ENCODE data around the gene CDK2. TPM values are rescaled to one million over a fixed set of nuclear protein-coding genes. Genes with fewer than 3 reads are reported as not detected.

Gene CDK2
- total RNA-seq, 4 donors from 2014 or later, result 22.1 to 54.4 (median 31.2) TPM

DNA sequence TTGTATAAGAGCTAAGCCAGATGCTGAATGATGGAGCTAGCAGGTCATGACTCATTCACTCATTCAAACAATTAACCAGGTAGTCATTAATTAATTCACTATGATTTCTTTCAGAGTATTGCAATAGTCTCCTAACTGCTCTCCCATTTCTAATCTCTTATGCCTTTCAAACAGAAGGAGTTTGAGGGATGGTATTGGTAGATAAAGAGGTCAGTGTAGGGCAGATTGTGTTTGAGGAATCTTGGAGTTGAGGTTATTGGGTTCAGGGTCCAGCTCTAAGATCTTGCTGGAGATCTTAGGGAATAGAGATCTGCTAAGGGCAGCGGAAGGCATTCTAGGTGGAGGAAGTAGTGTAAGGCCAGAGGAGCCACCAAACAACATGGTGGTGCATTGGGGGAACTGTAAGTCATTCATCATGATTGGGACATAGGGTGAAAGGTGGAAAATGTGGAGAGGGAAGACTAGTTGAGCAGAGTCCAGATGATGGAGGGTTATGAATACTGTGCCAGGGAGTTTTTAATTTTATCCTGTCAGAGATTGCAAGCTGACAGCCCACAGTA is 24.0 kb upstream of the CDK2 start:
- Histone ChIP-seq H3K4me1 (peaks cover 0 to 12% (median 8%) of the 10 kb centered on the region in 3 donors), H3K27me3 (no peaks in the 10 kb centered on the region), H3K27ac (no peak overlapping the region), H3K9me3 (no peaks in the 10 kb centered on the region), H3K4me3 (no peak overlapping the region), H3K36me3 (peaks cover 0 to 68% of the 10 kb centered on the region in 2 donors)
- WGBS, 2 donors (ENCODE audit: low coverage in 1 of 2), result 71 to 78% methylated on average over 1 of the region's 1 CpG
- TF ChIP-seq POLR2A (IDR thresholded peaks at IDR 0.05) (no peak), EP300 (IDR thresholded peaks at IDR 0.05) (no peak), POLR2AphosphoS5 (IDR thresholded peaks at IDR 0.05) (no peak), CTCF (IDR thresholded peaks at IDR 0.05) (no peak)
- ATAC-seq, result no peak

GRCh38 chr12:55946553-55946952 is 20.1 kb upstream of the CDK2 start:
- H3K9me3 ChIP-seq, result no peaks in the 10 kb centered on the region
- TF ChIP-seq EP300 (IDR thresholded peaks at IDR 0.05) (no peak), CTCF (IDR thresholded peaks at IDR 0.05) (no peak), POLR2A (IDR thresholded peaks at IDR 0.05) (no peak)
- no peak overlapping the region for H3K27ac ChIP-seq
- no peaks in the 10 kb centered on the region for H3K27me3 ChIP-seq
- 35 to 82% methylated on average over 2 to 6 of the region's 6 CpGs for WGBS, 2 donors (ENCODE audit: low coverage in 1 of 2)
- no peak overlapping the region for H3K4me3 ChIP-seq
- no peaks in the 10 kb centered on the region for H3K4me1 ChIP-seq
- peaks cover 0 to 67% of the 10 kb centered on the region in 2 donors for H3K36me3 ChIP-seq
- ATAC-seq, result no peak

GRCh38 chr12:55955344-55955743 is 11.3 kb upstream of the CDK2 start:
- H3K36me3 ChIP-seq, result peaks cover 0 to 34% of the 10 kb centered on the region in 2 donors
- H3K27me3 ChIP-seq, result no peaks in the 10 kb centered on the region
- H3K4me1 ChIP-seq, result no peaks in the 10 kb centered on the region
- ATAC-seq, result no peak
- H3K27ac ChIP-seq, result no peak overlapping the region
- H3K9me3 ChIP-seq, result no peaks in the 10 kb centered on the region
- H3K4me3 ChIP-seq, result no peak overlapping the region
- WGBS, 2 donors (ENCODE audit: low coverage in 1 of 2), result 100% methylated on average over 1 of the region's 4 CpGs; no CpG with 5 or more reads in 1 of the 2 donors
- TF ChIP-seq POLR2A (IDR thresholded peaks at IDR 0.05), result no peak
- TF ChIP-seq POLR2AphosphoS5 (IDR thresholded peaks at IDR 0.05), result no peak
- TF ChIP-seq CTCF (IDR thresholded peaks at IDR 0.05), result no peak
- no peak for TF ChIP-seq EP300 (IDR thresholded peaks at IDR 0.05)

GRCh38 chr12:55955800-55956508 is 10.7 kb upstream of the CDK2 start:
- no peak for TF ChIP-seq EP300 (IDR thresholded peaks at IDR 0.05)
- peak in 1 of 4 experiments; percentile 23 for TF ChIP-seq CTCF (IDR thresholded peaks at IDR 0.05)
- WGBS, 2 donors (ENCODE audit: low coverage in 1 of 2), result 49 to 93% methylated on average over 3 of the region's 6 CpGs
- peaks cover 0 to 34% of the 10 kb centered on the region in 2 donors for H3K36me3 ChIP-seq
- H3K4me3 ChIP-seq, result no peak overlapping the region
- H3K27ac ChIP-seq, result no peak overlapping the region
- no peaks in the 10 kb centered on the region for H3K9me3 ChIP-seq
- ATAC-seq, result no peak
- no peaks in the 10 kb centered on the region for H3K27me3 ChIP-seq
- no peaks in the 10 kb centered on the region for H3K4me1 ChIP-seq

Data from gastroesophageal sphincter (tissue), 4 donors.